HT1080 (cell line): Measurements from ENCODE around the gene MAGI1. TPM values are rescaled to one million over a fixed set of nuclear protein-coding genes. Genes with fewer than 3 reads are reported as not detected.

ENCODE experiments used
- DNase-seq: peaks from one replicate; pipeline ENCODE4 v3.0.0-alpha.2; 2015; ENCODE audit warnings: low read depth
- total RNA-seq: library from RNA; depleted of rRNA; stranded (reverse); fragments of >200 nt; shearing (Covaris generic); gene quantifications from 2 replicates; pipeline ENCODE4 v1.2.3, GENCODE V29; 2014

The MAGI1 gene
- total RNA-seq, 1 experiment from 2014 or later, result 15.2 TPM

DNA sequence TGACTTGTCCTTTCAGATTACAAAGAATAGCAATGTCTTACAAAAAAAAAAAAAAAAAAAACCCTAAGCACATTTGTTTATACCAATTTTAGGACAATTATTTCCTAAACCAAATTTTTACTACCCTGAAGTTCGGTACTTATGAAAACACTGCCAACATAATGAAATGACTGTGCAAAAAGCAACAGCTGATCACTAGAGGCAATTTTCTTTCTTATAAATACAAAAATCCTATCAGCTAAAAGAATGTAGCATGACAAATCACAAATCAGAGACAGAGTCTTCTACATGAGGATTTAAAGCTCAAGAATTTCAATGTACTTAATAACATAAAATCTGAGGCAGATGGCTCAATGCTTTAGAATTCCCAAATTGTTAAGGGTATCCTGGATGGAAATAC, 191.8 kb downstream of the MAGI1 start:
- no peak for DNase-seq

- no peak for DNase-seq
These were observed 194.3 kb downstream of the MAGI1 start for GRCh38 chr3:65844370-65844769.

- no peak for DNase-seq
These were observed 195.0 kb downstream of the MAGI1 start for GRCh38 chr3:65843732-65844131.

DNA sequence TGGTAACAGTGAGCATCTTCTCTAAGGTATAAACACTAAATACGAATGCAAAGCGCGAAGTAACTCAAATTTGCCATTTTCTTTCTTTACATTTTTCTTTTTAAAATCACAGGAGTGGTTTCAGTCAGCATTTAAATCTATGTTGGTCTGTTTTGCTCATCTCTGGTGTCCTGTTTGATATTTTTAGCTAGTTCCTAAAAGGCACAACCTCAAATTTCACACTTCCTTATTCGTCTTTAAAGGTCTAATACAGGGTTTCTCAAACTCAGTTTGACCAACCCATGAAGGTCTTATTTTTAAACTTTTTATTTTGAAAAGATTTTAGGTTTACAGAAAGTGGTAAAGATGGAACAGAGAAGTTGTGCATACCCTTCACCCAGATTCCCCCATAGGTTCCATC, 201.1 kb downstream of the MAGI1 start:
- DNase-seq, result no peak

- peak; percentile 38 for DNase-seq
These were observed 202.7 kb downstream of the MAGI1 start for GRCh38 chr3:65836047-65836446.

GRCh38 chr3:65833761-65834505, 204.8 kb downstream of the MAGI1 start:
- DNase-seq, result peak; percentile 82

GRCh38 chr3:65831733-65832425, 206.8 kb downstream of the MAGI1 start:
- peak; percentile 80 for DNase-seq

- no peak for DNase-seq
These were observed 207.6 kb downstream of the MAGI1 start for GRCh38 chr3:65830948-65831732.

GRCh38 chr3:65829228-65829627, 209.5 kb downstream of the MAGI1 start:
- no peak for DNase-seq

DNA sequence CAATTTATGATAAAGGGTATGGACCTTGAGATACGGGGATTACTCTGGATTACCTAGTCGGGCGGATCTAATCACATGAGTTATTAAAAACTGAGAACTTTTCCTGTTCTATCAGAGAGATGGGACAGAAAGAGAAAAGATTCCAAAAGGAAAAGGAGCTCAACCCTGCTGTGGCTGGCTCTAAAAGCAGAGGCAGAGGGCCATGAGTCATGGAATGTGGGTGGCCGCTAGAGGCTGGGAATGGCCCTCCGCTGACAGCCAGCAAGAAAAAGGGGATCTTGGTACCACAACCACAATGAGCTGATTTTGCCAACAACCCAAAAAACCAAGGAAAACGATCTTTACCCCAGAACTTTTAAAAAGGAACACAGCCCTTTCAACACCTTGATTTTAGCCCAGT, 210.0 kb downstream of the MAGI1 start:
- DNase-seq, result peak; percentile 51

GRCh38 chr3:65827076-65827475, 211.6 kb downstream of the MAGI1 start:
- no peak for DNase-seq

DNA sequence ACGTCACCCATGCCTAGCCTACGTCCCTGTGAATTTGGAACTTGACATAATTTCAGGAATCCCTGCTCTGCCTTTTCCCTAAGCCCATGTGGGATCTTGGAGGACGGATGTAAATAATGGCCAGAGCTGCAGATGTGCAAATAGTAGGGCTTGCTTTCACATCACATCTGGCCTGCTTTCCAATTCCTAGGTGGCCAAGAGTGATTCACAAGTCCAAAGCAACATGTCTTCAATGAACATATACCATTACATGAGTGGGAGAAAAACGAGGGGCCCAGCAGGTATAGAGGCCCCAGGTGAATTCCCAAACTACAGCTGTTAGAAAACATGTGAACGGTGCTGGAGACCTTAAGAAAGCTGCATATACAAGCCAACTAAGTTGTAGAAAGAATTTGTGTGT, 214.6 kb downstream of the MAGI1 start:
- DNase-seq, result no peak

DNA sequence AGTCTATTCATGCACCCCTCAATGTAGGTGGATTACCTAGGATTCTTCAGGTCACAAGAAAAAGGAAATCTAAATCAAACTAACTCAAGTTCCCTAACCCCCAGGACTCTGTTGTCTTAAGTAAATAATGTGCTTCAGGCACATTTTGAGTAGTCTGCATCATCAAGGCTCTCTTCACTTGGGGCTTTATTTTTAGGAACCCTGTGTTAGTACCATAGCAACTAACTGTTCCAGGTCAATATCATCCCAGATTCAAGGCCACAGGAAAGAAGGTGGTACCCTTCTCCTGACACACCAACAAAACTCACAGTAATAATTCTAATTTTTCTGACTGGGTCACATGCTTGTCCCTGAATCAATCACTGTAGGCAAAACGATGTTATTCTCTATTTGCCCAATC, 218.1 kb downstream of the MAGI1 start:
- no peak for DNase-seq

DNA sequence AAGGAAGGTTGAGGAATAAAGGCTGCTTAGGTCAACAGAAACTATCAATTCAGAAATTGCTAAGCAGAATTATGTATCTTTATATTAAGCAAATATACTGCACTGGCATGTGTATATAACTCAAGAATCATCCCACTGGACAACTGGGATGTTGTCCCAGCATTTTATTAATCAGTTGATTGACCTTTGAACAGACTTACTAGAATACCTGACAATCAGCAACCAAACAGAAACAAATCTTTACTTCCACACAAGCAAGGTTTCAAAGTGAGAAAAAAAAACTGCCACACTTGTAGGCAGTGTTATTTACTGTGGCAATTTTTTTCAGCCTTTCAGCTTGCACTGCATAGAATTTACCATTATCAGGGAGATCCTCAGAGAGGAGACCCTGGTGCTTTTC, 218.8 kb downstream of the MAGI1 start:
- no peak for DNase-seq

- no peak for DNase-seq
These were observed 221.1 kb downstream of the MAGI1 start for GRCh38 chr3:65817553-65818126.

- DNase-seq, result no peak
These were observed 222.5 kb downstream of the MAGI1 start for GRCh38 chr3:65816208-65816607.

DNA sequence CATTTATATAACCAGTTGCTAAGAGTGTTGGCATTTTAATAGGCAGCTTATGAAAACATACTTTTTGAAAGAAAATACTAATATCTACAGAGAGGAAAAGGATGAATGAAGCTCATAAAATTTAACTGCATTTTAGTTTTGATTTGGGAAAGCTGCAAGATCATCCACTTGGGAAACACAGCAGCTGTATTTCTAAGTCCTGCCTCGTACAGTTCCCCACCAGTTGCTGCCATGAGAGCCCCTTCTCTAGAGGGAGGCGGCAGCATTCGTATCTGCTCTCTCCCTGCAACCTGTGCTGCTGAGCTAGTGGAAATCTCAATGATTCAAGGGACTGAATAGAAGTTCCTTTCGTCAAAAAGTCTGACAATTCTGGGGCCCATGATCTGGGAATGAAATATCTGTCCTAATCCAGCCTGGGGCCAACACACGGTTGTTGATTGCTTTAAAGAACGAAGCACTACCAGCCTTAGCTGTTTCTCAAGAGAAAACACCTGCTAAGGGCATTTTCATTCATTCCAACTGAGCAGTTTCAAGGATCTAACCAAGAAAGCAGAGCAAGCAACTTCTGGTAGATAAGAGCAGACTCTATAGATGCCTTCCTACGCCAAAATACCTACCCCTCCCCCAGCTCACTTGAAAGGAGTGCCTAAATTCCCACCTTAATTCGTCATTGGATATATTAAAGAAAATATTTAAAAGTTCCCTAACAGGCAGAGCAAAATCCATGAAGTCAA, 223.7 kb downstream of the MAGI1 start:
- no peak for DNase-seq

GRCh38 chr3:65811892-65812291, 226.8 kb downstream of the MAGI1 start:
- no peak for DNase-seq

DNA sequence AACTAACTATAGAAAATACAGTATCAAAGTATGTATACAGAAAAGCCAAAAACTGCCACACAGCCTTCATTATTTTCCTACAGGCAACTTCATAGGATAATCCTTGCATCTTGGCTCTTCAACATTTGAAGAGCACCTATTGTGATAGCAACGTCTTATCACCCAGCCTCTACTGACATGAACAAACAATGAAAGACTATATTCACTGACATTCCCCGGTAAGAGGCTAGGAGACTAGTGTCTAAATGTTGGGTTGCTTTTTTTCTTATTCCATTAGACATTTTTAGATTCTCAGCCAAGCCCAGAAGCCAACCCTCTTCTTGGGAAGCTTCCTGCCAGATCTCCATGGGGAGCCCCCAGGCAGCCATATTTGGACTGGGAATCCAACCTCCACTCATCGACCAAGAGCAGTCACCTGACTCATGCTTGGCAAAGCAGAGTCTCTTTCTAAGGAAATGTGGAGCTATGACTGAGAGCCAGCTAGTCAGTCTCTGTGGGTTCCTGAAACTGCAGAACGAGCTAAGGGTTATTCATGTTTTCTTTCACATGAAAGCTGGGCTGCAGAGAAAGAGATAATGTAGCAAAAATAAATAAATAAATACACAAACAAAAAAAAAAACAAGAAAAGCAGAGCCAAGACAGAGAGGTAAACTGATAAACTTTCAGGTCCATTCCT, 227.5 kb downstream of the MAGI1 start:
- DNase-seq, result peak; percentile 34

- no peak for DNase-seq
These were observed 228.4 kb downstream of the MAGI1 start for GRCh38 chr3:65810302-65810701.
